Measurements from ENCODE around the gene RELCH.
"Not testable (repeated sequence)": the region's sequence is repeated elsewhere in the genome, so short reads cannot be mapped to it uniquely, and the experiment has no call there.

RELCH gene, protein sequence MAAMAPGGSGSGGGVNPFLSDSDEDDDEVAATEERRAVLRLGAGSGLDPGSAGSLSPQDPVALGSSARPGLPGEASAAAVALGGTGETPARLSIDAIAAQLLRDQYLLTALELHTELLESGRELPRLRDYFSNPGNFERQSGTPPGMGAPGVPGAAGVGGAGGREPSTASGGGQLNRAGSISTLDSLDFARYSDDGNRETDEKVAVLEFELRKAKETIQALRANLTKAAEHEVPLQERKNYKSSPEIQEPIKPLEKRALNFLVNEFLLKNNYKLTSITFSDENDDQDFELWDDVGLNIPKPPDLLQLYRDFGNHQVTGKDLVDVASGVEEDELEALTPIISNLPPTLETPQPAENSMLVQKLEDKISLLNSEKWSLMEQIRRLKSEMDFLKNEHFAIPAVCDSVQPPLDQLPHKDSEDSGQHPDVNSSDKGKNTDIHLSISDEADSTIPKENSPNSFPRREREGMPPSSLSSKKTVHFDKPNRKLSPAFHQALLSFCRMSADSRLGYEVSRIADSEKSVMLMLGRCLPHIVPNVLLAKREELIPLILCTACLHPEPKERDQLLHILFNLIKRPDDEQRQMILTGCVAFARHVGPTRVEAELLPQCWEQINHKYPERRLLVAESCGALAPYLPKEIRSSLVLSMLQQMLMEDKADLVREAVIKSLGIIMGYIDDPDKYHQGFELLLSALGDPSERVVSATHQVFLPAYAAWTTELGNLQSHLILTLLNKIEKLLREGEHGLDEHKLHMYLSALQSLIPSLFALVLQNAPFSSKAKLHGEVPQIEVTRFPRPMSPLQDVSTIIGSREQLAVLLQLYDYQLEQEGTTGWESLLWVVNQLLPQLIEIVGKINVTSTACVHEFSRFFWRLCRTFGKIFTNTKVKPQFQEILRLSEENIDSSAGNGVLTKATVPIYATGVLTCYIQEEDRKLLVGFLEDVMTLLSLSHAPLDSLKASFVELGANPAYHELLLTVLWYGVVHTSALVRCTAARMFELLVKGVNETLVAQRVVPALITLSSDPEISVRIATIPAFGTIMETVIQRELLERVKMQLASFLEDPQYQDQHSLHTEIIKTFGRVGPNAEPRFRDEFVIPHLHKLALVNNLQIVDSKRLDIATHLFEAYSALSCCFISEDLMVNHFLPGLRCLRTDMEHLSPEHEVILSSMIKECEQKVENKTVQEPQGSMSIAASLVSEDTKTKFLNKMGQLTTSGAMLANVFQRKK

DNA sequence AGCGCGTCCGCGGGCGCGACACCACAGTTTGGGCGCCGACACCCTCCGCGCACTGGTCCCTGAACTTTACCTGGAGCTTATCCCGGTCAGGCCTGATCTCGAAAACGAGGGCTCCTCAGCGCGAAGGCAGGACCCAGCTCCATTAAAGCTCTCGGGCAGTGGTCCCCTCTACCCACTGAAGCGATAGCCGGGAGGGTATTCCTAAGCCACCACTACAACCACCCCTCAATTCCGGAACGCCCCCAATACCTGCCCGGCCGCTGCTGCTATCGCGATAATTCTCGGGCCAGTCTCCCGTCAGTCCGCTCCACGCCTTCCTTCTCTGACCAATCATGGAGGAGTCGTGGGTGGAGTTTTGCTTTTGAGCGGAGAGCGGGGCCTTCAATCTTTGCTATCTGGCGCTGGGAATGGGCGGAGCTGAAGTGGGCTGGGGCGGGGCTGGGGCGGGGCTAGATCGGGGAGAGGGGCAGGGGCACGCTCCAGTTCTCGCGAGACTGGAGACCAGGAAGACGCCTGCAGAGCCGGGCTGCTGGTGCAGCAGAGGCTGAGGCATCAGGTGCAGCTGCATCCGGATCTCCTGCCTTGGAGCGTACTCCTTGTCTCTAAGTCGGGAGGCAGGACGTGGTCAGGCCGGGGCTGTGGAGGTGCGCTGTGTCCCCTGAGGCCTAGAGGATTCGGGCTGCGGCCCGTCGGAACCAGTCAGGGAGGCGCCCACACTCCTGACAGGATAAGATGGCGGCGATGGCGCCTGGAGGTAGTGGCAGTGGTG is at the start of gene RELCH, which contains the start of gene PIGN:
Gene RELCH, plus strand, starts transcription at position 482 of the 769 bp plus-strand sequence. Its CDS starts 251 bp downstream, at position 733.
Gene PIGN, minus strand, starts transcription at position 283 of the 769 bp plus-strand sequence. CDS start 25,703 bp downstream, outside the sequence.
- DNase-seq (ENCODE audit: low read depth) = peak; percentile 84

DNA sequence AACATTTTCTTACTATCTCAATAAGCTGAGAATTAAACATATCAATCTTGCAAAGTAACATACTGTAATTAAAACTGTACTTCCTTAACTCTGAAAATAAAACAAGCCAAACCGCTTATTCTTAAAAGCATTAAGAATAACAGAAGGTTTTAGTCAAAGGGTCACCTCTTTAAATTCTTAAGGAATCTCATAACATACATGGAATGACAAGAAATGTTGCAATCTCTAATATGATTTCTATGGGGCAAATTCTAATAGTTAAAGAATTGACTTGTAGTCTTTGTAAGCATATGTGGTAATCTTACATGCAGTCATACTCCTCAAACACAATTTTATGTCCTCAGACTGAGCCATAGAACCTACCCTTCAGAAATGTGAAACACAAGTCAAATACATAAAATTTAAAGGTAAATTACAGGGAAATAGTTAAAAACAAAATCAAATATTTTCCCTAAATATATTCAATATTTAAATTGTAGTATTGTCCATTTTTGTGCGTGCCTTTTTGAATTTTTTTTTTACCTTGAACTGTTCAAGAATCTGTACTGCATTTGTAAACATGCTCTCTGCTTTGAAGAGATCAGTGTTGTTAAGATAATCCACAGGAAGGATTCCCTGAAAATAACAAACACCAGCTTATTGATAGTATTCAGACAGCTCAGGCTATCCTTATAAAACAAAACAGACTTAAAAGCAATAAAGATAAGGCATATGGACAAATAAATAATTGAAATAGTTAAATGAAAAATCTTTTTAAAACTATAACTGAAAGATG is 48.4 kb upstream of the RELCH start:
- DNase-seq (ENCODE audit: low read depth) = no peak

DNA sequence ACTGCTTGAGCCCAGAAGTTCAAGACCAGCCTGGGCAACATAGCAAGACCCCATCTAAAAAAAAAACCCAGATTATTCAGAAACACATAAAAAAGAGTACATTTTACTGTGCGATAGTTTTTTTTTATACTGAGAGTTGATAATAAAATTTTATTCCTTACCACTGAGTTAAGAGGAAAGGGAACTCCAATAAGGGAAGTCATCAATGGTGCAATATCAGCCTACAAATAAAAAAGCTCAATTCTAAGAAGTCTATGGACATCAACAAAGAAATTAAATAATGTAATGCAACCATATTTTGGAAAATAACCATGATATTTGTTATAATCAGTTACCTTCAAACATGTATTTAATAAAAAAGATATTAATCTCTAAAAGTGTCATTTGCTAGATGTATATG is 46.8 kb upstream of the RELCH start:
- DNase-seq (ENCODE audit: low read depth) = no peak

- DNase-seq (ENCODE audit: low read depth) = no peak
These were observed 42.7 kb upstream of the RELCH start for GRCh38 chr18:62144338-62144737.

- no peak for DNase-seq (ENCODE audit: low read depth)
These were observed 35.8 kb upstream of the RELCH start for GRCh38 chr18:62151068-62151771.

DNA sequence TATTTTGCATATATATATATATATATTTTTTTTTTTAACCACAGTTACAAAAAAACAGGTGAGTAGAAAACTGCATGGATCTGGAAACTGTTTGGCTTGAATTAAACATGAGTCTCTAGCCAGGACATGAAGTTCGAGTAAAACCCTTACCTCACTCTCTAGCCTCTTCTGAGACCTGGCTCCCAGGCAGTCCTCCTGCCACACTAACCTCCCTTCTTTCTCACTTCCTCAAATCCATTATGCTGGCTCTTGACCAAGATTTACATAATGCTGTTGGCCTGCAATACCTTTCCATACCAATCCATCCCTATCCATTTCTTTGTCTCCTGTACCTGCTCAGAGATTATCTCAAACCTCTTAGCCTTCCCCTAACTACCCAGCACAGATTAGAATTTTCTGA is 34.2 kb upstream of the RELCH start:
- DNase-seq (ENCODE audit: low read depth) = no peak

DNA sequence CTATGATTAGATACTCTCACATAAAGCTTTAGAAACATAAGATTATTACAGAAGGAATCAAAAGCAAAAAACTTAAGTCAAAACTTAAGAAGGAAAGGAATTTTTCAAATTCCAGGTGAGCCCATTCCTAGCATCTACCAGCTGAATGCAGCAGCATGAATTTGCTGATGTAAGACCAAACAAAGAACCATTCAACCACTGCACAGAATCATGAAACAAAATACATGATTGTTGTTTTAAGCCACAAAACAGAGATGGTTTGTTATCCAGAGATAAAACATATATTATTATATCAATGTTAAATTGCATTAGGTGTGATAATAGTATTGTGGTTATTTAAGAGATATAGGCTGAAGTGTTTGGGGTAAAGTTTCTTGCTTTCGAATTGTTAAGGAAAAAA is 29.2 kb upstream of the RELCH start:
- DNase-seq (ENCODE audit: low read depth) = no peak

DNA sequence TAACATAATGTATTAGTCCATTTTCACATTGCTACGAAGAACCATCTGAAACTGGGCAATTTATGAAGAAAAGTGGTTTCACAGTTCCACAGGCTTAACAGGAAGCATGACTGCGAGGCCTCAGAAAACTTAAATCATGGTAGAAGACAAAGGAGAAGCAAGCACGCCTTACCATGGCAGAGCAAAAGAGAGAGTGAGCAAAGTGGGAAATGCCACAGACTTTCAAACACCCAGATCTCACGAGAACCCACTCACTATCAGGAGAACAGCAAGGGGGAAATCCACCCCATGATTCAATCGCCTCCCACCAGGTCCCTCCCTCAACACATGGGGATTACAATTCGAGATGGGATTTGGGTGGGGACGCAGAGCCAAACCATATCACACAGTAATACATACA is 22.7 kb upstream of the RELCH start:
- no peak for DNase-seq (ENCODE audit: low read depth)

- DNase-seq (ENCODE audit: low read depth) = no peak
These were observed 22.1 kb upstream of the RELCH start for GRCh38 chr18:62164855-62165487.

GRCh38 chr18:62165583-62165982 is 21.5 kb upstream of the RELCH start:
- DNase-seq (ENCODE audit: low read depth) = no peak

DNA sequence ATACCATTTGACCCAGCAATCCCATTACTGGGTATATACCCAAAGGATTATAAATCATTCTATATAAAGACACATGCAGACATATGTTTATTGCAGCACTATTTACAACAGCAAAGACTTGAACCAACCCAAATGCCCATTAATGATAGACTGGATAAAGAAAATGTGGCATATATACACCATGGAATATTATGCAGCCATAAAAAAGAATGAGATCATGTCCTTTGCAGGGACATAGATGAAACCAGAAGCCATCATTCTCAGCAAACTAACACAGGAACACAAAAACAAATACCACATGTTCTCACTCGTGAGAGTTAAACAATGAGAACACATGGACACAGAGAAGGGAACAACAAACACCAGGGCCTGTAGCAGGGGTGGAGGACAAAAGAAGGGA is 20.5 kb upstream of the RELCH start:
- DNase-seq (ENCODE audit: low read depth) = not testable (repeated sequence)

DNA sequence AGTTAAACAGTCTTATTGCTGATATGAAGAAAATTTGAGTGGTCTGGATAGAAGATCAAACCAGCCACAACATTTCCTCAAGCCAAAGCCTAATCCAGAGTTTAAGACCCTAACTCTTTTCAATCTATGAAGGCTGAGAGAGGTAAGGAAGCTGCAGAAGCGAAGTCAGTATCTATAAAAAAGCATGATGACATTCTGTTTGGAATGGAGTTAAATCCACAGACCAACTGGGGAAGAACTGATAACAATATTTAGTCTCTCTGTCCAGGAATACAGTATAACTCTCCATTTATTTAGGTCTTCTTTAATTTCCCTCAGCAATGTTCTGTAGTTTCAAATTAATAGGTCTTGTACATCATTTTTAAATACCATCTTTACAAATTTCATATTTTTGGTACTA is 16.2 kb upstream of the RELCH start:
- DNase-seq (ENCODE audit: low read depth) = no peak

- DNase-seq (ENCODE audit: low read depth) = no peak
These were observed 14.8 kb upstream of the RELCH start for GRCh38 chr18:62172298-62172697.

DNA sequence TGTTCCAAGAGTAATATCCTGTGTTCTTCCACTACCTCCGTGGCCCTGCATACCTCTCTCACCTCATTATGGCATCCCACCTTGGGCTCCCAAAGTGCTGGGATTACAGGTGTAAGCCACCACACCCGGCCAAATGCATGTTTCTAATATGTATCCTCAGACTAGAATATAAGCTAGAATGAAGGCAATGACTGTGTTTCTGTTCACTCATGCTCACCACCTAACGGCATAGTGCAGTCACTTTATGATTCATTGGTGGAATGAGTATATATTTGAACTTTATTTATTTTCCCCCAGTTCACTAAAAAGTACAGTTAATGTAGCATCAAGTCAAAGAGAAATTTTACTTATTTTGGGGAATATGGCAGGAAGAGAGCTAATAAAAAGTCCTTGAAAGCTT is 11.5 kb upstream of the RELCH start:
- DNase-seq (ENCODE audit: low read depth) = no peak

- DNase-seq (ENCODE audit: low read depth) = no peak
These were observed 9.8 kb upstream of the RELCH start for GRCh38 chr18:62177271-62177670.

- no peak for DNase-seq (ENCODE audit: low read depth)
These were observed 7.8 kb upstream of the RELCH start for GRCh38 chr18:62179213-62179612.

GRCh38 chr18:62182220-62182619 is 4.8 kb upstream of the RELCH start:
- DNase-seq (ENCODE audit: low read depth) = no peak

DNA sequence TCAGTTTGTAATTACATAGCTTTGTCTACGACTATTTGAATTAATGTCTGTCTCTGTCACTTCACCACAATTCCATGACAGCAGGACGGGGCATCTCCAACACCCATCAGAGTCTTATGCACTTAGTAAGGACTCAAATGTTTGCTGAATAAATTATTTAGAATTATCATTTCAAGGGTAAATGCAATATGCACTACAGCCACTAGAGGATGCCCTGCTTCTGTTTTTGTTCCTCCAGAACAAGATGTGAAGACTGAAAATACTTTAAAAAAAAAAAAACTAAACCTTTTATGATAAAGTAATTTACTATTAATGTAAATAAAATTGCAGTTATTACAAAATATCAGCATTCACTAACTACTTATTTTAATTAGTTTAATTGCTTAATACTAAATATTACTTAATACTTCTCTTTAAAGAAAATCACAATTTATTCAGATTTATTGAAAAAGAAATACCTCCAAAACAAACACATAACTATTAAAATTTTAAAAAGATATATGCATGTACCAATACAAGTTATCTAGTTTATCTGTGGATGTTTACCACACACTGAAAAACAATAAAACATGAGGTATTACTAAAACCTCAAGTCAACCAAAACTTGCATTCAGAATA is 3.4 kb upstream of the RELCH start:
- no peak for DNase-seq (ENCODE audit: low read depth)

DNA sequence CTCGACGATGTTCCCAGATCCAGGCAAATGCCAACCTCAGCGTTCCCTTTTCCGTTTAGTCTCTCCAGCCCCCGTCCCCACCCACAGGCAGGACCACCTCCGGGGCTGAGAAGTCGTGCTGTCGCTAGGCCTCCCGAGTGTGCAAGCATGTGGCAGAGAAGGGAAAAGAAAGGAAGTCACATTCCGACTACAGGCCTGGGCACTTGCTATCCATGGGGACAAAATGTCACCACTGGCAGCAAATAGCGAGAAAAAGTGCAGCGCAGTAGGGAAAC is 619 bp upstream of the RELCH start:
- DNase-seq (ENCODE audit: low read depth) = no peak
